CD14-positive monocyte (primary cell): ENCODE measurements around the gene ACTRT2. TPM values are rescaled to one million over a fixed set of nuclear protein-coding genes. Genes with fewer than 3 reads are reported as not detected.
A peak's percentile ranks its signal among the peaks of the same experiment; 100 is the strongest.

Source experiments
- DNase-seq, 3 donors: peaks; one replicate each; pipeline ENCODE4 v3.0.0-alpha.2; 2011 to 2022
- H2AFZ ChIP-seq: 2 replicates; pipeline ENCODE4 v1.6.0; 2012; ENCODE audit warnings: mild to moderate bottlenecking, low read depth, low read length, inconsistent platforms; ENCODE audit not compliant: insufficient read depth, poor library complexity, severe bottlenecking
- H3K27ac ChIP-seq, 2 donors: 1 replicate in 1 of 2; 2 replicates in 1 of 2; pipeline ENCODE4 v1.5.1; 2012 to 2013; ENCODE audit warnings: low read length in 2 of 2, control low read depth in 1 of 2, inconsistent platforms in 1 of 2, low read depth in 1 of 2, mild to moderate bottlenecking in 1 of 2
- H3K27me3 ChIP-seq, 2 donors: one replicate each; pipeline versions ENCODE4 v1.6.0 to v1.6.1; 2011 to 2013; ENCODE audit warnings: low read length in 2 of 2; ENCODE audit not compliant: control insufficient read depth in 2 of 2, insufficient read depth in 2 of 2
- H3K36me3 ChIP-seq, 2 donors: replicated peaks in 1 of 2; 1 replicate in 1 of 2; 2 replicates in 1 of 2; pipeline versions ENCODE4 v1.5.1 to v1.6.1; 2012 to 2013; ENCODE audit warnings: low read length in 2 of 2, control low read depth in 1 of 2, inconsistent platforms in 1 of 2, mild to moderate bottlenecking in 1 of 2; ENCODE audit not compliant: insufficient read depth in 2 of 2, control insufficient read depth in 1 of 2
- H3K4me1 ChIP-seq, 2 donors: 1 replicate in 1 of 2; 2 replicates in 1 of 2; pipeline versions ENCODE4 v1.5.1 to v1.6.1; 2012 to 2013; ENCODE audit warnings: low read length in 2 of 2, control low read depth in 1 of 2, inconsistent platforms in 1 of 2, mild to moderate bottlenecking in 1 of 2, moderate library complexity in 1 of 2; ENCODE audit not compliant: insufficient read depth in 2 of 2, control insufficient read depth in 1 of 2
- H3K4me2 ChIP-seq: replicated peaks from 2 replicates; pipeline ENCODE3; 2012; ENCODE audit warnings: low read length, moderate library complexity, mild to moderate bottlenecking; ENCODE audit not compliant: poor library complexity, severe bottlenecking; ENCODE audit errors: extremely low read depth
- H3K4me3 ChIP-seq, 3 experiments: fragments of 200-600 bp in 1 of 3; sonication (generic) in 1 of 3; replicated peaks in 1 of 3; 1 replicate in 2 of 3; 2 replicates in 1 of 3; pipeline ENCODE4 v1.5.1; 2011 to 2013; ENCODE audit warnings: low read length in 3 of 3, mild to moderate bottlenecking in 3 of 3, control low read depth in 2 of 3, low read depth in 2 of 3, inconsistent platforms in 1 of 3, moderate library complexity in 1 of 3
- H3K79me2 ChIP-seq: 2 replicates; pipeline ENCODE4 v1.6.0; 2012; ENCODE audit warnings: mild to moderate bottlenecking, control low read depth, inconsistent platforms, low read length, moderate library complexity; ENCODE audit not compliant: insufficient read depth
- H3K9ac ChIP-seq: 2 replicates; pipeline ENCODE4 v1.6.0; 2017; ENCODE audit warnings: low read length, mild to moderate bottlenecking; ENCODE audit not compliant: insufficient read depth, poor library complexity, severe bottlenecking
- H3K9me3 ChIP-seq, 2 donors: replicated peaks in 1 of 2; 1 replicate in 1 of 2; 2 replicates in 1 of 2; pipeline versions ENCODE4 v1.5.1 to v1.6.1; 2012 to 2013; ENCODE audit warnings: low read length in 2 of 2, control low read depth in 1 of 2; ENCODE audit not compliant: control insufficient read depth in 1 of 2, insufficient read depth in 1 of 2
- H4K20me1 ChIP-seq: 2 replicates; pipeline ENCODE4 v1.6.0; 2012; ENCODE audit warnings: mild to moderate bottlenecking, low read length, control low read depth, moderate library complexity; ENCODE audit not compliant: insufficient read depth
- H3K27ac Mint-ChIP-seq, 7 donors: one replicate each; pipeline ENCODE4 v1.8.0; 2020; ENCODE audit warnings: mild to moderate bottlenecking in 7 of 7, mixed read lengths in 7 of 7, moderate library complexity in 6 of 7, inconsistent platforms in 2 of 7
- H3K27me3 Mint-ChIP-seq, 3 donors: one replicate each; pipeline ENCODE4 v1.8.0; 2021 to 2022; ENCODE audit warnings: low read depth in 3 of 3, mild to moderate bottlenecking in 3 of 3, mixed read lengths in 3 of 3, moderate library complexity in 3 of 3, inconsistent platforms in 1 of 3
- H3K36me3 Mint-ChIP-seq, 2 donors: one replicate each; pipeline ENCODE4 v1.8.0; 2020; ENCODE audit warnings: mixed read lengths in 2 of 2, inconsistent platforms in 1 of 2, mild to moderate bottlenecking in 1 of 2
- H3K4me1 Mint-ChIP-seq: one replicate; pipeline ENCODE4 v1.8.0; 2020; ENCODE audit warnings: mild to moderate bottlenecking, mixed read lengths
- H3K4me3 Mint-ChIP-seq, 2 donors: one replicate each; pipeline ENCODE4 v1.8.0; 2020; ENCODE audit warnings: mild to moderate bottlenecking in 2 of 2, mixed read lengths in 2 of 2, moderate library complexity in 1 of 2
- H3K9me3 Mint-ChIP-seq, 7 donors: one replicate each; pipeline ENCODE4 v1.8.0; 2020 to 2022; ENCODE audit warnings: mixed read lengths in 7 of 7, mild to moderate bottlenecking in 6 of 7, moderate library complexity in 6 of 7, inconsistent platforms in 2 of 7
- CTCF ChIP-seq: fragments of 200-600 bp; IDR thresholded peaks from one replicate; pipeline ENCODE4 v1.8.0; 2022; ENCODE audit warnings: antibody characterized with exemption, mild to moderate bottlenecking
- WGBS: methylation state at CpG from one replicate; pipeline ENCODE4 v1.1.5; 2013; ENCODE audit warnings: missing lambda C conversion rate; ENCODE audit not compliant: insufficient coverage; 5-methylcytosine and 5-hydroxymethylcytosine counted together
- intact Hi-C, 2 donors: fragments of 100-400 bp; cut with micrococcal nuclease; formaldehyde crosslinking; loops; one replicate each; pipeline versions ENCODE4 v1.15.0 to v1.15.1; 2023
- polyA plus RNA-seq, 3 donors: library from polyadenylated mRNA; depleted of rRNA in 1 of 3; unstranded in 2 of 3; stranded (reverse) in 1 of 3; fragments of 300-500 nt in 2 of 3; fragments of >200 nt in 1 of 3; fragmentation: Illumina TruSeq in 2 of 3; gene quantifications; 1 replicate in 2 of 3; 2 replicates in 1 of 3; pipeline ENCODE4 v1.2.3, GENCODE V29; 2012 to 2021

Gene ACTRT2
- polyA plus RNA-seq, 3 donors = not detected

- Histone ChIP-seq H3K4me1 (no peaks in the 10 kb centered on the region), H3K27ac (no peak overlapping the region), H4K20me1 (no peaks in the 10 kb centered on the region), H3K9ac (no peak overlapping the region), H3K27me3 (no peaks in the 10 kb centered on the region), H3K36me3 (no peaks in the 10 kb centered on the region), H3K4me2 (no peak overlapping the region), H3K79me2 (no peaks in the 10 kb centered on the region), H2AFZ (no peak overlapping the region), H3K4me3 (no peak overlapping the region), H3K9me3 (no peaks in the 10 kb centered on the region)
- WGBS = 90% methylated on average over 5 of the region's 9 CpGs
- intact Hi-C loops = no loop called here
- Mint-ChIP-seq H3K4me1 (no peaks in the 10 kb centered on the region), H3K36me3 (no peaks in the 10 kb centered on the region), H3K27me3 (peaks cover 0 to 4% (median 0%) of the 10 kb centered on the region in 3 donors), H3K9me3 (no peaks in the 10 kb centered on the region), H3K4me3 (no peak overlapping the region), H3K27ac (peak overlapping the region in 1 of 7 donors; percentile 54)
- TF ChIP-seq CTCF = no peak
- DNase-seq = no peak
Observed at GRCh38 chr1:3024019-3024418, 2.8 kb downstream of the ACTRT2 start.

- peaks cover 0 to 4% (median 2%) of the 10 kb centered on the region in 3 donors for H3K27me3 Mint-ChIP-seq
- no peak overlapping the region for H3K4me3 ChIP-seq
- no peaks in the 10 kb centered on the region for H3K9me3 ChIP-seq
- no peaks in the 10 kb centered on the region for H4K20me1 ChIP-seq
- no peak overlapping the region for H3K4me3 Mint-ChIP-seq
- no peaks in the 10 kb centered on the region for H3K9me3 Mint-ChIP-seq
- H2AFZ ChIP-seq = no peak overlapping the region
- no peak overlapping the region for H3K9ac ChIP-seq
- H3K27ac ChIP-seq = no peak overlapping the region
- H3K4me2 ChIP-seq = no peak overlapping the region
- peak overlapping the region in 1 of 7 donors; percentile 54 for H3K27ac Mint-ChIP-seq
- H3K36me3 Mint-ChIP-seq = no peaks in the 10 kb centered on the region
- DNase-seq = no peak
- H3K4me1 Mint-ChIP-seq = no peaks in the 10 kb centered on the region
- H3K79me2 ChIP-seq = no peaks in the 10 kb centered on the region
- no peaks in the 10 kb centered on the region for H3K4me1 ChIP-seq
- intact Hi-C loops = no loop called here
- 99% methylated on average over 5 of the region's 11 CpGs for WGBS
- H3K27me3 ChIP-seq = no peaks in the 10 kb centered on the region
- no peak for TF ChIP-seq CTCF
- H3K36me3 ChIP-seq = no peaks in the 10 kb centered on the region
Observed at GRCh38 chr1:3024588-3024987, 3.3 kb downstream of the ACTRT2 start.
